Fibroblast of villous mesenchyme (primary cell): ENCODE measurements around the gene THAP12. TPM values are rescaled to one million over a fixed set of nuclear protein-coding genes. Genes with fewer than 3 reads are reported as not detected.

ENCODE experiments used
- DNase-seq: peaks from one replicate; pipeline ENCODE4 v3.0.0-alpha.2; 2010; ENCODE audit warnings: low read depth
- H3K4me3 ChIP-seq: 2 replicates; pipeline ENCODE4 v1.5.1; 2011; ENCODE audit warnings: low read depth, mild to moderate bottlenecking, low read length
- total RNA-seq: library from RNA; depleted of rRNA; stranded (reverse); fragments of >200 nt; gene quantifications from 2 replicates; pipeline ENCODE4 v1.2.3, GENCODE V29; 2012
- TF ChIP-seq, protein P1 (sequence below): IDR thresholded peaks from 2 replicates; pipeline ENCODE4 v1.5.1; 2012; ENCODE audit warnings: low read depth, mild to moderate bottlenecking, low read length; ENCODE audit not compliant: insufficient read depth

THAP12 gene
- total RNA-seq, 1 donor, result 47.1 TPM

GRCh38 chr11:76380159-76380976 lies 564 bp downstream of the THAP12 start:
- TF ChIP-seq, protein P1, sequence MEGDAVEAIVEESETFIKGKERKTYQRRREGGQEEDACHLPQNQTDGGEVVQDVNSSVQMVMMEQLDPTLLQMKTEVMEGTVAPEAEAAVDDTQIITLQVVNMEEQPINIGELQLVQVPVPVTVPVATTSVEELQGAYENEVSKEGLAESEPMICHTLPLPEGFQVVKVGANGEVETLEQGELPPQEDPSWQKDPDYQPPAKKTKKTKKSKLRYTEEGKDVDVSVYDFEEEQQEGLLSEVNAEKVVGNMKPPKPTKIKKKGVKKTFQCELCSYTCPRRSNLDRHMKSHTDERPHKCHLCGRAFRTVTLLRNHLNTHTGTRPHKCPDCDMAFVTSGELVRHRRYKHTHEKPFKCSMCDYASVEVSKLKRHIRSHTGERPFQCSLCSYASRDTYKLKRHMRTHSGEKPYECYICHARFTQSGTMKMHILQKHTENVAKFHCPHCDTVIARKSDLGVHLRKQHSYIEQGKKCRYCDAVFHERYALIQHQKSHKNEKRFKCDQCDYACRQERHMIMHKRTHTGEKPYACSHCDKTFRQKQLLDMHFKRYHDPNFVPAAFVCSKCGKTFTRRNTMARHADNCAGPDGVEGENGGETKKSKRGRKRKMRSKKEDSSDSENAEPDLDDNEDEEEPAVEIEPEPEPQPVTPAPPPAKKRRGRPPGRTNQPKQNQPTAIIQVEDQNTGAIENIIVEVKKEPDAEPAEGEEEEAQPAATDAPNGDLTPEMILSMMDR, result no peak
- peak overlapping the region; percentile 79 for H3K4me3 ChIP-seq
- DNase-seq, result peak; percentile 12

DNA sequence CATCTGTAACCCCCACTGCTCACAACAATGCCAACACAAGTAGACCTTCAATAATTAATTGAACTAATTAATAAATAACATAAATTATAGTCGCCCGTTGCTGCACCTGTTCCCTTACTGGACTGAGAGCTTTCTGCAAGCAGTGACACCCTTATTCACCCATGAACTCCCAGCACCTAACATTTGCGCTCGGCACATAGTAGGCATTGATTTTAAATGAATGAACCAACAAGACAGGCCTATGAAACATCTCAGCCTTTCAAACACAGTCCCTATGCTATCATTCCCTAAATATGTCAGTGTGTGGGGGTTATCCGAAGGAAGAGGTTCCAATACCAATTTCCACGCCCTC lies 1.1 kb downstream of the THAP12 start:
- TF ChIP-seq, protein P1, result no peak
- DNase-seq, result no peak
- peak overlapping the region; percentile 79 for H3K4me3 ChIP-seq

- TF ChIP-seq, protein P1, result no peak
- DNase-seq, result peak; percentile 28
- no peak overlapping the region for H3K4me3 ChIP-seq
Measured at GRCh38 chr11:76376746-76377558, 4.0 kb downstream of the THAP12 start.

DNA sequence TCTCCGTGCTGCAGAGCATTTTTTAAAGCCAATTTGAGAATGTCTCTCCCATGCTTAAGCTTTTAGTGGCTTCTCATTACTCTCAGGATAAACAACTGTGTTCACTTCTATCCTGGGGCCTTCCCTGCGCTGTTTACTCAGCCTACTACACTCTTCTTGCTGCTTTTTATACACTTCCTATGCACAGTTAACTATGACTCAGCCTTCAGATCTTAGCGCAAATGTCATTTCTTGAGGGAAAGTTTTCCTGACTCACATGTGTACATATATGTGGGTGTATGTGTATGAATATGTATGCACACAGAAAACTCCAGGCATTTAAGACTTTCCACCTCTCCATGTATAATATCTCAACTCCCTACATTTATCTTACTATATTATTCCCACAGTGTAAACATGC lies 9.8 kb downstream of the THAP12 start:
- DNase-seq, result peak; percentile 85
- TF ChIP-seq, protein P1, result no peak
- H3K4me3 ChIP-seq, result no peak overlapping the region

GRCh38 chr11:76369406-76369805 lies 11.5 kb downstream of the THAP12 start:
- TF ChIP-seq, protein P1, result no peak
- no peak overlapping the region for H3K4me3 ChIP-seq
- DNase-seq, result no peak

DNA sequence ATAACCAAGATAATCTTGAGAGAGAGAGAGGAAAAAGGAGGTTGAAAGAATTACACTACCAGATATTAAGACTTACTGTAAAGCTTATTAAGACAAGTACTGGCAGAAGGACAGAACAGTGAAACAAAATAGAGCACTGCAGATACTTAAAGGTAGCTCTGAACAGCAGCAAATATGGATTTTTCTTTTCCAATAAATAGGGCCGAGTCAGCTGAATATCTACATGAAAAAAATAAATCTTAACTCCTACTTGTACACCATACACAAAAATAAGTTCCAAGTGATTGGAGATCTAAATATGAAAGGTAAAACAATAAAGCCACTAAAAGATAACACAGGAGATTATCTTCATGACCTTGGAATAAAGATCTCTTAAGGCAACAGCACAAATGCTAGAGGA lies 12.4 kb downstream of the THAP12 start:
- TF ChIP-seq, protein P1, result no peak
- H3K4me3 ChIP-seq, result no peak overlapping the region
- DNase-seq, result no peak
